Inflammatory macrophage treated with lipopolysaccharide for 1 hour (primary cell): Measurements from ENCODE around the gene FRMD7.
"Not testable (repeated sequence)": the region's sequence is repeated elsewhere in the genome, so short reads cannot be mapped to it uniquely, and the experiment has no call there.

Source experiments
- DNase-seq, 2 donors: peaks; one replicate each; pipeline ENCODE4 v3.0.0-alpha.2; 2020 to 2022

Gene FRMD7

GRCh38 chrX:132127743-132128142 is at the start of gene FRMD7:
TSS of gene FRMD7 (minus strand) at chrX:132128020. CDS start at chrX:132127844, 176 bp downstream.
- no peak for DNase-seq

- DNase-seq, result no peak
Observed at GRCh38 chrX:132173647-132174046, 45.8 kb upstream of the FRMD7 start.

- no peak for DNase-seq
Observed at GRCh38 chrX:132171881-132172280, 44.1 kb upstream of the FRMD7 start.

GRCh38 chrX:132171478-132171877 is 43.7 kb upstream of the FRMD7 start:
- no peak for DNase-seq

GRCh38 chrX:132169554-132169953 is 41.7 kb upstream of the FRMD7 start:
- no peak for DNase-seq

GRCh38 chrX:132165651-132166050 is 37.8 kb upstream of the FRMD7 start:
- DNase-seq, result no peak

GRCh38 chrX:132165005-132165404 is 37.2 kb upstream of the FRMD7 start:
- no peak for DNase-seq

- DNase-seq, result not testable (repeated sequence)
Observed at GRCh38 chrX:132163094-132163493, 35.3 kb upstream of the FRMD7 start.

- no peak for DNase-seq
Observed at GRCh38 chrX:132153166-132153565, 25.3 kb upstream of the FRMD7 start.

GRCh38 chrX:132146456-132146855 is 18.6 kb upstream of the FRMD7 start:
- DNase-seq, result no peak

- no peak for DNase-seq
Observed at GRCh38 chrX:132144061-132144460, 16.2 kb upstream of the FRMD7 start.

- DNase-seq, result no peak
Observed at GRCh38 chrX:132125906-132126305, 1.9 kb downstream of the FRMD7 start.

GRCh38 chrX:132120913-132121312 is 6.9 kb downstream of the FRMD7 start:
- DNase-seq, result no peak

- no peak for DNase-seq
Observed at GRCh38 chrX:132119821-132120515, 7.9 kb downstream of the FRMD7 start.

- DNase-seq, result no peak
Observed at GRCh38 chrX:132119283-132119682, 8.5 kb downstream of the FRMD7 start.

GRCh38 chrX:132118358-132118757 is 9.5 kb downstream of the FRMD7 start:
- DNase-seq, result no peak

GRCh38 chrX:132115792-132116191 is 12.0 kb downstream of the FRMD7 start:
- peak in 1 of 2 donors; percentile 15 for DNase-seq

- no peak for DNase-seq
Observed at GRCh38 chrX:132114607-132115006, 13.2 kb downstream of the FRMD7 start.

- no peak for DNase-seq
Observed at GRCh38 chrX:132107291-132107690, 20.5 kb downstream of the FRMD7 start.

GRCh38 chrX:132101799-132102198 is 26.0 kb downstream of the FRMD7 start:
- DNase-seq, result no peak

- DNase-seq, result no peak
Observed at GRCh38 chrX:132101206-132101605, 26.6 kb downstream of the FRMD7 start.

- DNase-seq, result not testable (repeated sequence)
Observed at GRCh38 chrX:132098704-132099103, 29.1 kb downstream of the FRMD7 start.

- no peak for DNase-seq
Observed at GRCh38 chrX:132094164-132094563, 33.7 kb downstream of the FRMD7 start.

GRCh38 chrX:132093239-132093860 is 34.5 kb downstream of the FRMD7 start:
- no peak for DNase-seq
